Measurements from ENCODE around the gene FNDC3B. TPM values are rescaled to one million over a fixed set of nuclear protein-coding genes. Genes with fewer than 3 reads are reported as not detected.

Gene FNDC3B
- total RNA-seq, 1 donor from 2014 or later = 68.5 TPM

GRCh38 chr3:172372895-172373294 is 333.5 kb downstream of the FNDC3B start:
- H3K36me3 ChIP-seq = peaks cover 0 to 4% of the 10 kb centered on the region in 2 donors
- intact Hi-C loops (cut with DNase I) = no loop called here

GRCh38 chr3:172373912-172374311 is 334.5 kb downstream of the FNDC3B start:
- intact Hi-C loops (cut with DNase I) = no loop called here
- no peak overlapping the region for H3K27ac ChIP-seq
- H3K9me3 ChIP-seq = no peaks in the 10 kb centered on the region
- no peak for DNase-seq (ENCODE audit: extremely low spot score in 2 of 2)
- H3K36me3 ChIP-seq = peaks cover 3 to 14% of the 10 kb centered on the region in 2 donors
- H3K27me3 ChIP-seq = no peaks in the 10 kb centered on the region
- no peak overlapping the region for H3K4me3 ChIP-seq
- H3K4me1 ChIP-seq = peaks cover 16% of the 10 kb centered on the region
- no peak for TF ChIP-seq POLR2AphosphoS5 (IDR thresholded peaks at IDR 0.05; ENCODE audit: insufficient read depth in 1 of 2, low read depth in 1 of 2)
- no peak for TF ChIP-seq POLR2A (IDR thresholded peaks at IDR 0.05)
- no peak for TF ChIP-seq CTCF (IDR thresholded peaks at IDR 0.05)

More at GRCh38 chr3:172372895-172373294, 333.5 kb downstream of the FNDC3B start:
- Histone ChIP-seq H3K27me3 (no peaks in the 10 kb centered on the region), H3K4me3 (no peak overlapping the region), H3K9me3 (no peaks in the 10 kb centered on the region), H3K27ac (no peak overlapping the region), H3K4me1 (peaks cover 17% of the 10 kb centered on the region)
- no peak for TF ChIP-seq POLR2AphosphoS5 (IDR thresholded peaks at IDR 0.05; ENCODE audit: insufficient read depth in 1 of 2, low read depth in 1 of 2)
- TF ChIP-seq CTCF (IDR thresholded peaks at IDR 0.05) = no peak
- TF ChIP-seq POLR2A (IDR thresholded peaks at IDR 0.05) = no peak
- DNase-seq (ENCODE audit: extremely low spot score in 2 of 2) = no peak

- Histone ChIP-seq H3K4me3 (no peak overlapping the region), H3K4me1 (peaks cover 9% of the 10 kb centered on the region), H3K27ac (no peak overlapping the region), H3K9me3 (no peaks in the 10 kb centered on the region), H3K36me3 (peaks cover 10 to 25% of the 10 kb centered on the region in 2 donors), H3K27me3 (no peaks in the 10 kb centered on the region)
- TF ChIP-seq POLR2A (IDR thresholded peaks at IDR 0.05) (no peak), POLR2AphosphoS5 (IDR thresholded peaks at IDR 0.05; ENCODE audit: insufficient read depth in 1 of 2, low read depth in 1 of 2) (no peak), CTCF (IDR thresholded peaks at IDR 0.05) (no peak)
- DNase-seq (ENCODE audit: extremely low spot score in 2 of 2) = no peak
- intact Hi-C loops (cut with DNase I) = no loop called here
Measured at GRCh38 chr3:172375206-172375850, 335.9 kb downstream of the FNDC3B start.

- TF ChIP-seq CTCF (IDR thresholded peaks at IDR 0.05) = no peak
- no peak for TF ChIP-seq POLR2AphosphoS5 (IDR thresholded peaks at IDR 0.05; ENCODE audit: insufficient read depth in 1 of 2, low read depth in 1 of 2)
- TF ChIP-seq POLR2A (IDR thresholded peaks at IDR 0.05) = no peak
- H3K4me1 ChIP-seq = no peaks in the 10 kb centered on the region
- no peak overlapping the region for H3K4me3 ChIP-seq
- no peak overlapping the region for H3K27ac ChIP-seq
- H3K9me3 ChIP-seq = no peaks in the 10 kb centered on the region
- intact Hi-C loops (cut with DNase I) = no loop called here
- no peak for DNase-seq (ENCODE audit: extremely low spot score in 2 of 2)
- peaks cover 10 to 33% of the 10 kb centered on the region in 2 donors for H3K36me3 ChIP-seq
- H3K27me3 ChIP-seq = no peaks in the 10 kb centered on the region
Measured at GRCh38 chr3:172376402-172376801, 337.0 kb downstream of the FNDC3B start.

DNA sequence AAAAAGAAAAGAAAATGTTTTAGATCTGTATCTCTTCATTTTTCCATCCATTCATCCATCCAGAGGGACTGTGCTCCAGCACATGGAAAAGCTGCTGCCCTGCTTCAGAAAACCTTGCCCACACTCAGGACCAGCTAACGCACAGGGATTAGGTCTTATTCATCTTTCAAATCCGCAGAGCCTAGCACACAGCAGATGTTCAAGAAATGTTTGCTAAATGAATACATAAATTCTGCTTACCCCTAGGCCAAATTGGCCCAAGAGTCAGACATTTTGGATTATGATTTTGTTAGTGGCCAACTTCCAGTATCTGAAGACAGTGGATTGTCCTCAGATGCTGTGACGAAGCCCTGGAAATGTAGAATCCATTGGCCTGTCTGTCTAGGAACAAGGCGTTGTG is 337.5 kb downstream of the FNDC3B start:
- Histone ChIP-seq H3K4me3 (no peak overlapping the region), H3K27me3 (no peaks in the 10 kb centered on the region), H3K36me3 (peaks cover 10 to 33% of the 10 kb centered on the region in 2 donors), H3K27ac (no peak overlapping the region), H3K9me3 (no peaks in the 10 kb centered on the region), H3K4me1 (no peaks in the 10 kb centered on the region)
- TF ChIP-seq POLR2A (IDR thresholded peaks at IDR 0.05) (no peak), POLR2AphosphoS5 (IDR thresholded peaks at IDR 0.05; ENCODE audit: insufficient read depth in 1 of 2, low read depth in 1 of 2) (no peak), CTCF (IDR thresholded peaks at IDR 0.05) (no peak)
- no peak for DNase-seq (ENCODE audit: extremely low spot score in 2 of 2)
- intact Hi-C loops (cut with DNase I) = no loop called here

All from vagina (tissue), 2 donors.